GM18508 (cell line): ENCODE measurements around the gene CLSTN2.

Experiments
- ATAC-seq: cut with Tn5 transposase; IDR thresholded peaks from one replicate; pipeline ENCODE4 v1.9.1; 2021; ENCODE audit warnings: moderate number of reproducible peaks; ENCODE audit not compliant: insufficient read depth, unreplicated experiment

Gene CLSTN2

DNA sequence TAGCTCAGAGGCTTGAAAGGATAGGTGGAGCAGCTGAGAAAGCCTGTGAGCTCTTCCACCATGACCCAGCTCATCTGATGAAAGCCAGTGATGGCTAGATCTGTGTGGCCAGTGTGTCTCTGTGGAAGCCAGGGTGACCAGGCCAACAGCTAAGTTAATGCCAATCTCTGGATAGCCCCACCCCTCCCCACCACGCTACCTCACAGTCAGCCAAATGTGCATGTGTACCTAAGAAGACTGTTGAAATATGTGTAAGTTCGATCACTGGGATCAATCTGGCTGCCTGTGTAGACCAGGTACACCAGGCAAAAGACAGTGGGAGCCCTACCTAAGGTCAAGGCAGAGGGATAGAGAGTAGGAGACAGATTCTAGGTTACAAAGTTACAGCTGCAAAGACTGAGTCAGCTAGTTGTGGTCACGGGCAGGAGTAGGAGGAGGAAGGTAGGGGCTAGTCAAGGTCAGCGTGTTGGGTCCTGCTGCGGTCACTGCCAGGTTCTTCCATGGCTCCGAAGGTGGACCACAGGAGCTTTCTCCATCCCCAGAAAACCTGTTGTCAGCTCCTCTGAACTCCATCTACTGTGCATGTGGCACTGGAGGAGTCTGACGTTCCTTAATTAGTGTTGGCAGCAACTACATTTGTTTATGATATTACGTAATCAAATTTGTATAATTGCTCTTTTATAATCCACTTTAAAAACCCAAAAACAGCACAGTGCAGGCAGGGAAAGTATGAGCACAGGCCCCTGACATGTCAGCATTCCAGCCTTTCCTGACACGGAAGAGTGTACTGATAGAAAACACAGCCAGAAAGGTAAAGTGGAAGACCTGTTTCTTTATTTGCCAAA, 318.0 kb downstream of the CLSTN2 start:
- no peak for ATAC-seq

DNA sequence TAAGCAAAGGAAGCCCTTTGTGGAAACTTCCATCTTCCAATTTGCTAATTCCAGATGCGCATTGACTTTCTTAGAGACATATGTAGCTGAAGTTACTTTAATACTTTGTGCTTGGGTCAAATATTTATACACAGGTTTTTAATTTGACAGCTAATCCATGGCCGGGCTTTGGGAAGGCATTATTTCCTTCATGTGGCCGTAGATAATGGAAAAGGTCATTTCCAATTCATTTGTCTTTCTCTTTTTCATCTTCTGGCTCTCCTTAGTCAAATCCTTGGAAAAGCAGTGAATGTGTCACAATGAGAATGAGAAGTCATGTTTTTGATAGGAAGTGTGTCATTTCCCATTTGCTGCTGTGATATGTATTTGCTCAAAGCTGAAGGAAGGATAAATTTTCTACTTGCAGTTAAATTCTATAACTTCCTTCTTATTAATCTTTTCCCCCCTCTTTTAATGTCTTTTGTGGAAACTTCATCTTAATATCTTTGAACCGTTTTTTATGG, 323.3 kb downstream of the CLSTN2 start:
- no peak for ATAC-seq

DNA sequence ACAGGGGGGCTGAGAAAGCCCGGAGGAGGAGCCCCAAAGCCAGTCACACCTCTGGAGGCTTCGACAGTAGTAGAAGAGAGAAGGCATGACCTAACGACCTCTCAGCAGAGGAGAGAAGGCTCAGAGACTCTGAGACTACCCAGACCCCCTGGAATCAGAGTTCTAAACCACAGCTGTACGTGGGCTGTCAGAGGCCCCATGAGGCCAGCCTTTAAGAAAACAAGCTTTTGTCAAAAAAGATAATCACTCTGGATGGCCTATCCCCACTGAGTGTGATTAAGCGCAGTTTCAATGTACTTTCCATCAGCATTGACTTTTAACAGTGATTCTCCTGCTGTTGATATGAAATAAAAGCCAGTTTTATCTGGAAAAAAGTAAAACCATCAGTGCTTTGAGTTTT, 330.3 kb downstream of the CLSTN2 start:
- ATAC-seq, result no peak

DNA sequence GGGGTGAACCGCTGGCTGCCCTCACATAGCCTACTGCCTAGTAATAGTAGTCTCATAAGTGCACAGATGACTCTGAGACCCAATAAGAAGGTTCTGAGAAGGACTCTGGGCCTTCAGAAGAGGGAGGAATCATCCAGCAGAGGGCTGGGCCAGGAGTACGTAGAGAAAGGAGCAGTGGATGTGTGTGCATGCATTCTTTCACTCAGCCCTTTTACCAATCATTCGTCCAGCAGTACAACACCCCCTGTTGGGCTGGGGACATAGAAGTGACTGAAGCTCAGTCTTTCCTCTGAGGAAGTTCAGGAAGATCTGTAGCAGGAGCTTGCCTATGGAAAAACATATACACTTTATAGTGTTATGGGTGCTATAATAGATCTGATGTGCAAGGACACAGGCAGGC, 333.1 kb downstream of the CLSTN2 start:
- no peak for ATAC-seq

DNA sequence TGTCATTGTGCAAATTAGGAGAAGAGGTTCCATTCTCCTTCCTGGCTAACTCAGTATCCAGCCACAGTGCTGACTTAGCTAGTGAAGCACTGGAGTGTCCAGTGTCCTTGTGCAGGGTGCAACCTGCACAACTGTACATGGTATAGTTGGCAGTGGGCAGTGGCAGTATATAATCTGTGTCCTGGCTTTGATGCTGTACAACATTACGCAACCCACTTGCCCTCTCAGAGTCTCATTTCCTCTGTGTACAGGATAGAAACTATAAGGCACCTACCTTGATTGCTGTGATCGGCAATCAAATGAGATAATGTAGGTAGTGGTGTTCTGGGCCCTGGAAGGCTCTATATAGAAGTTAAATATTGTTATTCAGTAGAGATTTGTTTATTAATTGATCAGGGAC, 333.6 kb downstream of the CLSTN2 start:
- ATAC-seq, result no peak

DNA sequence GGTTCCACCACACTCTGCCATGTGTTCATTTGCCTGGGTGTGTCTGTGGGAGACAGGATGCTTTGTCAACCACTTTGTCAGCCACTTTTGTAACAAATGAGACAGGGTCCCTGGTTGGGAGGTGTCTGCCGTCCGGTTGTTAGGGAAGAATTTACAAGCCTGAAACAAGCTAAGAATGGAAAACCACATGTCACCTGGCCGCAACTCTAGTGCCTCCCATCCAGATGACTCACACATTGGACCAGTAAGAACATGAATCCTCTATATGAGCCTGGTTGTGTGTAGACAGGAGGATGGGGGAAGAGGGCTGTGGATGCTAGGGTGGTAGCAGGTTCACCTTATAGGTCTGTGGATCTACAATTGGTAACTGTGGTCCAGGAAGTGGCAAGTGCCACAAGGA, 335.3 kb downstream of the CLSTN2 start:
- ATAC-seq, result no peak

DNA sequence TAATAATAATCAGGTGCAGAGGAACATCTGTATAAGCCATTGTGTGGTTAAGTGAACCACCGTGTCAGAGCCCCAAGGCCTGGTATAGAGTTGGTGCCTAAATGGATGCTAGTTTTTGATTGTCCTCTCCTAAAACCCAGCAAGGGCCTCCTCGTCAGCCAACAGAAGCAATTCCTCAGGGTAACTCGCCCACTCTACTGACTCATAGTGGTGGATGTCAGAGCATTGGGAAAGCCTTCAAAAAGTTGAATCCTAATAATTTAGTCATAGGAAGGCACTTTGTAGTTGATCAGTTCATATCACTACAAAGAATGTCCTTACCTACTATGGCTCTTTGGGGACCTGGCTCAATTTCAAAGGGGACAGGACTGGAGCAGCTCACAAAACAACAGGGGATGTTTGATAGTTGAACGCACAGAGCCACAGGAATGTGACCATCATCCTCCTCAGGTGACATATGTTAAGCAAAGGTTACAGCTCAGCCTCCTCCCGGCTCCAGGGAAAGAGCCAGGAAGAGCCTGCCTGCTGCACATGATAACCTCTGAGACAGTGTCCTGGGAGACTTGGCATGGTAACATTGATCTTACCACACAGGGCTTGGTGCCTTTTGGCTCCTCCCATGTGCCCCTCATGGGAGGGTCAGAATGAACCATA, 338.7 kb downstream of the CLSTN2 start:
- ATAC-seq, result no peak

DNA sequence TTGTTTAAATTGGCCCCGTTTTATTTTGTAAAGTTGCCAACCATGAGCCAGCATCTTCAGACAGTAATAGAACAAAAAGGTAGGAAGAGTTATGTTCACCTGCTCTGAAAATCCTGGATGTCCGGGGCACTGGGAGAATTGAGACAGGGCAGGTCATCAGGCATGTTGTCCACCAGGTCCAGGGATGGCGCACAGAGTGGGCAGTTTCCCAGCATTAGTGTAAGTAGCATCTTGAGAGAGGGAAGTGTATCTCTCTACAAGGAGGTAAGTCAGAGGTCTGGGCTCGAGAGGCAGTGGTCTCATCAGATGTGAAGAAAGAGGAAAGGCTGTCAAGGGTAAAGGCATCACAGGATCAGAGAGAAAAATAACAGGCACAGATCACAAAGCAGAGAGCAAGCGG, 339.4 kb downstream of the CLSTN2 start:
- ATAC-seq, result no peak

DNA sequence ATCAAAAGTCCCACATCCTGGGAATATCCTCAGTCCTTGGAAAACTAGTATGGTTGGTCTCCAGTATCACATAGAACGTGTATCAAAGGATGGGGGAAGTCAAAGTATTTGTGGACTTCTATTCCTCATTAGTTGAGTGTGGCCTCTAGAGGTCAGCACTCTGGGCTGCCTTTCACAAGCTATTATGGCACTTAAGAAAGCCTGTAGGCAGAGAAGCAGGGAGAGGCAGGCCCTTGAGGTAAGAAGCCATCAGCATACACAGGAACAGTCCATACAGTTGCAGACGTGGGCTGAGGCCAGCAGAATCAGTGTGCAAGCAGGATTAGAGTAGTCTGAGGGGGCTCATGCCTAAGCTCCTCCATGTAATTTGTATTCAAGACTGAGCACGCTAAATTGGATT, 341.7 kb downstream of the CLSTN2 start:
- no peak for ATAC-seq

DNA sequence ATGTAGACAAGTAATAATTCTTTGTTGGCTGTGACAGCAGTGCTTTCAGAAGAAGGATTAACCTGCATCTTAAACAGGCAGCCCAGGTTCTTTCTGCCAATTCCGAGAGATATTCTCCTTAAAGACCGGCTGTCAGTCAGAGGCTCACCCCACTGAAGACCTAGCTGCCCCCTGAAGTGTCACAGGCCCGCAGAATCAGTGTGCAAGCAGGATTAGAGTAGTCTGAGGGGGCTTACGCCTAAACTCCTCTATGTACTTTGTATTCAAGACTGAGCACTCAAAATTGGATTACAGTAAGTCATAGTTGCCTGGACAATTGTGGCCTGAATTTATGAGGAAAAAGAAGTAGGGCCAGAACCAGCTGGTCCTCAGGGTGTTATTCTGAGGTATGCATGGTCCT, 342.9 kb downstream of the CLSTN2 start:
- no peak for ATAC-seq

DNA sequence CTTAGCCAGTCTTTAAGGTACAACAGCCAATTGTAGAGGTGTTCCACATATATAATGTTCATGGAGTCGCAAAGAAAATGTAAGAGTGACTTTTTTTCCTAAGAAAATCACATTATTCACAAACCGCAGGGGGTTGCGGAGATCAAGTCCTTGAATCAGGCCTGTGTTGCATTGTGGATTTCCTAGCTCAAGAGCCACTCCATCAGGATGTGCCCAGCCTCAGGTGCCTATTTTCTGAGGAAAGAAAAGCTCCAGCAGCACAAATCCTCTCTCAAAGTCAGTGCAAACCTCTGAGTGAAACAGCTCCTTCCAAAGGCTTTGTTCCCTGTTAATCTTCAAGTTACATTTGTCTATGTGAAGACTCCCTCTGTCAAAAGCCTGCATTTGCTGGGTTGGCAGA, 349.4 kb downstream of the CLSTN2 start:
- ATAC-seq, result no peak

DNA sequence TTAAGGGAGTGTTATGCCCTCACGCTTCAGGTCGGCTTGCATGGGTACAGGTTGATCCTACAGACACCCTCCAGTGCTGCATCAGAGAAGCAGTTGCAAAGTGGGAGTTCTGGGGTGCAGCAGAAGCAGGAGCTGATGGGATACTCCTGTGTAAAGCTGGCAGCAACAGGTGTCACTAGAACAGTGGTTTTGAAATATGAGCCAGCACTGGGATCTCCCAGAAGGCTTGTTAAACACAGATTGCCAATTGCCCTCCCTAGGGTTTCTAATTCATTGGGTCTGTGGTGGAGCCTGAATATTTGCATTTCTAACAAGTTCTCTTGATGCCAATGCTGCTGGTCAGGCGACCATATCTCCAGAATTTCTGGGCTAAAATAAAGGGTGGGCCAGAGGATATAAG, 350.4 kb downstream of the CLSTN2 start:
- ATAC-seq, result no peak

DNA sequence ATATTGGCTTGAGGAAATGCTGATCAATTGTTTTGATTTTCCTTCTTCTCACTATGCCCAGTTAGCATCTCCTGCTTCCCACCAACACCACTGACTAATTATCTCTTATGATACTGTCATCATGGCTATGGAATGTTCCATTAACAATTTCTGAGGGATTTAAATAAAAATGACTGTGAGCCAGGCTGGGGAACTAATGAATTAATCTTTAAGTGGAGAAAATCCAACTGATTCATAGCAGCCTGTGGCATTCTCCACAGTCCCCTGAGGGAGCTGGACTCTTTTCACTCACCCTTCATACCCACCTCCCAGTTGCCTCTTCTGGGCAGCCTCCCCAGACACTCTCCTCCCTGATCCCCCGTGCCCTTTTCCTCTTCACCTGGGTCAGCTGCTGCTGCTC, 353.6 kb downstream of the CLSTN2 start:
- no peak for ATAC-seq

DNA sequence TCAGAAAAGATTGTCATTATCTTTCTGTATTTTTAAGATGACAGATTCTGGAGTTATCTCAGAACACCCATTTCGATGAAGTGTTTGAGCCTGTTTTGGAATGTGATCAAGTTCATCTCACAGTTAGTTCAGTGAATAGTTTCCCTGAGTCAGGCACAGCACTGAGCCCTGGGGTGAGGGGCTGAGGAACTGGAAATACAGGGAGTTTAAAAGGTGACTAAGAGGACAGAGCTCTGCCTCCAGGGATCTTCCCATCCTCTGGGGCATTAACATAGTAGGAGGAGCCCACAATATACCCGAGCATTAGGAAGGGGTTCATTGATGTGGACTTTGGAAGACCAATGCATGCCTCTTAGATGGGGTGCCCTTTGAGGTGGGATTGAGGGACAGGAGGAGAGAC, 355.1 kb downstream of the CLSTN2 start:
- no peak for ATAC-seq

DNA sequence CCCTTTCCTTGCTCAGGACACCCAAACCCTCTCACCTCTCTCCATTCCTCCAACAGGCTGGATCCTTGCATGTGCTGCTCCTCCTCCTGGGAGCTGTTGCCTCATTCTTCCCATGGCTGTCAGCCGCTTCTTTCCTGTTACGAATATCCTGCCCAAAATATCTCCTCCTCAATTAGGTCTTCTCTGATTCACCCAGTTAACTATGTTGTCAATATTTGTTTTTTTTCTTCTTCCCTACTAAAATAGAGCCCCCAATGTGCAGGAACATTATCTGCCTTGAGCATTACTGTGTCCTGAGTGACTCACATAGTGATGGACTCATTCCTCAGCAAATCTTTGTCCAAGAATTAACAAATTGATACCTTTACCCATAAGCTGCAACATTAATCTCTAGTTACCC, 357.2 kb downstream of the CLSTN2 start:
- no peak for ATAC-seq

DNA sequence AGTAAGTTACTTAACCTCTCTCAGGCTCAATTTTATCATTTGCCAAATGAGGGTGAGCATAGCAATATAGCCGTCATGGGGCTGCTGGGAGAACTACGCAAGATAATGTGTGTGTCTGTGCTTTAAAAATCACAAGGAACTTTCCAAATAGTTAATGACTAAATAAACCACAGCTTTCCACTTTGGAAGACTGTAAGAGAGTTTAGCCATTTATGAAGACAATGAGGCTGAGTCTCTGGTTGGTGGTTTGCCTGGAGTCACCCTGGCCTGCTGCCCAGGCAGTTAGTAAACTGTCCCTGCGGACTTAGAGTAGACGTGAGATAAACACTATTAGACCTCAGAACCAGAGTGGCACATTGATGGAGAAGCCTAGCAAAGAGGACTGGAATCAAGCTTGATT, 357.7 kb downstream of the CLSTN2 start:
- no peak for ATAC-seq

DNA sequence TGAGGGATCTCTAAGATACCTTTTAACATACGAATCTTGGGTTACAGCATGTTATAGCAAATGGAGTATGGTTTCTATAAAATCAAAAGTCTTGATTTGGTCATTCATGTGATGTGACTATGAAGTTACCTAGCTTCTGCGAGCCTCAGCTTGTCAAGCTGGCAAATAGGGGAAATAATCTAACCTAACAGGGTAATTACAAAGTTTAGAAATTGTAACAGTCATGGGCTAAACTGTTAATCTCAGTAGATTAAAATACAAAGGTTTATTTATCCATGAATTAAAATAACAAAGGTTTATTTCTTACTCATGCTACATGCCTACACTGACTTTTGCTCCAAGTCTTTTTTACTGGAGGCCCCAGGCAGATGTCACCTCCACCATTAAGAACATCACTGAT, 359.1 kb downstream of the CLSTN2 start:
- ATAC-seq, result no peak

DNA sequence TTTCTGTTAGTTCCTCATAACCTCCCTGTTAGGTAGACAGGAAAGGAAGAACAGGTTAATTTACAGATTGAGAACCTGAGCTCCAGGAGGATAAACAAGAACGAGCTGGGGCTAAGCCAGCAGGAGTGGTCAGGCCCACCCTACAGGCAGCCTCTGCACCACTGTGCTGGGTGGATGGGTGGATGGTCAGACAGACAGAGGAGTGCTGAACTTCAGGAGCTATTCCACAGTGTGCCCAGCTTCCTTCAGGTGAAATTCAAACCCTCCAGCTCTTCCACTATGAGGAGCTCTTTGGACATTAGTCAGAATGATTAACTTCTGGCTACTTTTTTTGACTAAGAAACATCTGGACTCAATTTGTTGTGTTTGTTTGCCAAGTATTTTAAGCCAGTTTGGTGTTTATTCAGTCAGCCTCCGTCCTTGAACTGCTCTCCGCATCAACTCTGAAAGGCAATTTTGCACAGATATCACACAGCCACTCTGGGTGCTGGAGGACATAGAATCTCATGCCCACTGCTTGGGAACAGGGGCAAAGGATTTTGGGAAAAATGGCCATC, 361.9 kb downstream of the CLSTN2 start:
- no peak for ATAC-seq

DNA sequence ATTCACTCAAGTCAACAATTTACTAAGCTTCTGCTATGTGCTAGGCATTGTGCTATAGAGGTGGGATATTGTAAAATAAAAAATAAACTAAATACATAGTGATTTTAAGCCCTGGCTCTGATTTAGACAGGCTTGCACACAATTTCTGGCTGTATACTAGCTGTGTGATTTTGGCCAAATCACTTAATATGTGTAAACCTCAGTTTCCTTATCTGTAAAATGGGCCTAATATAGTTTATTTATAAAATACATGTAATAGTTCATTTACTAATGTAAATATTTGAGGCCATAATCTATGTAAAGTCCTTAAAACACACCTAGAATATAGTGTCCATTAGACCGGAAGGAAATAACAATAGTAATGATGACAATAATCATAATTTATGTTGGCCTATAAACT, 363.1 kb downstream of the CLSTN2 start:
- no peak for ATAC-seq

DNA sequence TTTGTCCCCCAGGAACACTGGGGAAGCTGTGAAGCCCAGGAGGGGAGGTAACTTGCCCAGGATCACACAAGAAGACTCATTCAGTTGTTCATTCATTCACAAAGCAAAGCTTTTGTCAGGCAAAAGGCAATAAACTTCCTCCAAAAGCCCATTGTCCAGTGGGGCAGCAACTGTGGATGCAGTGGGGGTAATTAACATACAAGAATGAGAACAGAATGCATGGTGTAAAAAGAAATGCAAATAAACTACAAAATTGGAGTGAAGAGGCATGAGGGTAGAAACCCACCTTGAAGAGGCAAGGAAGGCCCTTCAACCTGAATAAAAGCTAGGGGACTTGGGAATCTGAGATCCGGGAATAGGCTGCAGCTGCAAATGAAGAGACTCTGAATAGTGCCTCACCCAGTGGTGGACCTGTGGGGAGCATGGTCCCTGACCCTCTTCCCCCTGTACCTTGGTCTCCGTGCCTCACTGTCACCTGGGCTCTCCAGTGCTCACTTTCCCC, 363.6 kb downstream of the CLSTN2 start:
- ATAC-seq, result no peak

DNA sequence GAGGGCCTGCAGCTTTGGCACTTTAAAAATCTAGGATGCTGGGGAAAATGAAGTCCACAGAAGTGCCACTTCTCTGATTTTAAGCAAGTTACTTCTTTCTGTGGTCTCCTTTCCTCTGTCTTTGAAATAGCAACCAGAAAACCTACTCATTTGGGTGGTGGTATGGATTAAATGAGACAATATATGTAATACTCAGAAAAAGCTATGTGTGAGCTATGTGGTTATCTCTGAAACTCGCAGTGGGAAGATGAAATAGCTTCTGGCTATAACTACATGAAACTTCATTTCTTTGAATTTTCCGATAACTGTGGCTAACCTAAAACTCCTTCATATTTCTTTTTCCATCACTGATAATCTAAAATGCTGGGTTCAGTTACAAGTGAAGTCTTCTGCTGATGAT, 368.9 kb downstream of the CLSTN2 start:
- ATAC-seq, result no peak
